H9 (cell line): ENCODE results near the gene VPS13A. TPM values are rescaled to one million over a fixed set of nuclear protein-coding genes. Genes with fewer than 3 reads are reported as not detected.

Source experiments
- DNase-seq: peaks from one replicate; pipeline ENCODE4 v3.0.0-alpha.2; 2017
- H2AFZ ChIP-seq: one replicate; pipeline ENCODE4 v1.6.1; 2013; ENCODE audit warnings: mild to moderate bottlenecking, low read length, control low read depth, moderate library complexity
- H2AK5ac ChIP-seq: 2 replicates; pipeline ENCODE4 v1.6.1; 2013; ENCODE audit warnings: low read length, control low read depth, mixed read lengths; ENCODE audit not compliant: insufficient read length
- H2BK120ac ChIP-seq: one replicate; pipeline ENCODE4 v1.6.1; 2013; ENCODE audit warnings: low read depth, mild to moderate bottlenecking, low read length, control low read depth, inconsistent platforms; ENCODE audit not compliant: poor library complexity, severe bottlenecking
- H2BK12ac ChIP-seq: 2 replicates; pipeline ENCODE4 v1.6.1; 2013; ENCODE audit warnings: low read length, control low read depth, mixed read lengths, low read depth; ENCODE audit not compliant: insufficient read length
- H2BK15ac ChIP-seq: 2 replicates; pipeline ENCODE4 v1.6.1; 2013; ENCODE audit warnings: low read depth, low read length, control low read depth
- H2BK20ac ChIP-seq: one replicate; pipeline ENCODE4 v1.6.1; 2013; ENCODE audit warnings: low read depth, mild to moderate bottlenecking, low read length, control low read depth, inconsistent platforms; ENCODE audit not compliant: poor library complexity, severe bottlenecking
- H2BK5ac ChIP-seq: 2 replicates; pipeline ENCODE4 v1.6.1; 2013; ENCODE audit warnings: low read length, control low read depth, mixed read lengths; ENCODE audit not compliant: insufficient read length
- H3K14ac ChIP-seq: 2 replicates; pipeline ENCODE4 v1.6.1; 2013; ENCODE audit warnings: low read length, control low read depth; ENCODE audit not compliant: insufficient read depth
- H3K18ac ChIP-seq: 2 replicates; pipeline ENCODE4 v1.6.1; 2013; ENCODE audit warnings: low read depth, mild to moderate bottlenecking, mixed read lengths, low read length, control low read depth; ENCODE audit not compliant: insufficient read length
- H3K23ac ChIP-seq: 2 replicates; pipeline ENCODE4 v1.6.1; 2013; ENCODE audit warnings: low read length, control low read depth, mixed read lengths, low read depth; ENCODE audit not compliant: insufficient read length
- H3K23me2 ChIP-seq: 2 replicates; pipeline ENCODE4 v1.6.1; 2013; ENCODE audit warnings: low read depth, mild to moderate bottlenecking, mixed read lengths, low read length, control low read depth; ENCODE audit not compliant: insufficient read length, poor library complexity, severe bottlenecking
- H3K27ac ChIP-seq: 2 replicates; pipeline ENCODE4 v1.5.1; 2013; ENCODE audit warnings: low read length, control low read depth, mixed read lengths, low read depth; ENCODE audit not compliant: insufficient read length
- H3K27me3 ChIP-seq: 2 replicates; pipeline ENCODE4 v1.6.1; 2013; ENCODE audit warnings: low read length, control low read depth, inconsistent platforms; ENCODE audit not compliant: insufficient read depth
- H3K4ac ChIP-seq: 2 replicates; pipeline ENCODE4 v1.6.1; 2013; ENCODE audit warnings: low read depth, mild to moderate bottlenecking, control low read depth, inconsistent platforms, low read length, moderate library complexity
- H3K4me1 ChIP-seq: 2 replicates; pipeline ENCODE4 v1.6.1; 2013; ENCODE audit warnings: low read length, control low read depth, inconsistent platforms; ENCODE audit not compliant: insufficient read depth
- H3K4me2 ChIP-seq: 2 replicates; pipeline ENCODE4 v1.6.1; 2013; ENCODE audit warnings: low read length, control low read depth, mixed read lengths; ENCODE audit not compliant: insufficient read length, insufficient read depth
- H3K56ac ChIP-seq: 2 replicates; pipeline ENCODE4 v1.6.1; 2013; ENCODE audit warnings: low read depth, mild to moderate bottlenecking, mixed read lengths, low read length, control low read depth; ENCODE audit not compliant: insufficient read length
- H3K79me1 ChIP-seq: 2 replicates; pipeline ENCODE4 v1.6.1; 2013; ENCODE audit warnings: low read depth, mild to moderate bottlenecking, moderate library complexity, low read length, control low read depth, inconsistent platforms; ENCODE audit not compliant: insufficient read depth, poor library complexity, severe bottlenecking
- H3K79me2 ChIP-seq: 2 replicates; pipeline ENCODE4 v1.6.1; 2013; ENCODE audit warnings: low read length, control low read depth, inconsistent platforms; ENCODE audit not compliant: insufficient read depth
- H3K9ac ChIP-seq: 2 replicates; pipeline ENCODE4 v1.6.1; 2013; ENCODE audit warnings: low read length, control low read depth, mixed read lengths; ENCODE audit not compliant: insufficient read length; ENCODE audit errors: extremely low read depth
- H3K9me3 ChIP-seq: one replicate; pipeline ENCODE4 v1.6.1; 2013; ENCODE audit warnings: low read depth, low read length, inconsistent platforms; ENCODE audit not compliant: control insufficient read depth
- H3T11ph ChIP-seq: one replicate; pipeline ENCODE4 v1.6.1; 2013; ENCODE audit warnings: mild to moderate bottlenecking, low read length, control low read depth, inconsistent platforms
- H4K20me1 ChIP-seq: one replicate; pipeline ENCODE4 v1.6.1; 2013; ENCODE audit not compliant: control insufficient read depth, insufficient read length, insufficient read depth
- H4K5ac ChIP-seq: 2 replicates; pipeline ENCODE4 v1.6.1; 2013; ENCODE audit warnings: low read depth, mild to moderate bottlenecking, mixed read lengths, low read length, control low read depth; ENCODE audit not compliant: insufficient read length
- H4K8ac ChIP-seq: replicated peaks from 2 replicates; pipeline ENCODE4 v1.6.1; 2013; ENCODE audit warnings: low read length, control low read depth, mixed read lengths, low read depth; ENCODE audit not compliant: insufficient read length
- H4K91ac ChIP-seq: 2 replicates; pipeline ENCODE4 v1.6.1; 2013; ENCODE audit warnings: low read depth, mild to moderate bottlenecking, moderate library complexity, mixed read lengths, low read length, control low read depth; ENCODE audit not compliant: insufficient read length
- H3K27ac Mint-ChIP-seq, 3 experiments: 2 replicates in 2 of 3; 3 replicates in 1 of 3; pipeline ENCODE4 v1.8.0; 2020 to 2021; ENCODE audit warnings: mixed read lengths in 3 of 3, mild to moderate bottlenecking in 1 of 3, moderate library complexity in 1 of 3
- H3K27me3 Mint-ChIP-seq: 2 replicates; pipeline ENCODE4 v1.8.0; 2021; ENCODE audit warnings: low read depth, mild to moderate bottlenecking, moderate library complexity, mixed read lengths
- H3K36me3 Mint-ChIP-seq, 3 experiments: 2 replicates in 2 of 3; 3 replicates in 1 of 3; pipeline ENCODE4 v1.8.0; 2020 to 2021; ENCODE audit warnings: low read depth in 3 of 3, mixed read lengths in 3 of 3; ENCODE audit not compliant: insufficient read depth in 1 of 3
- H3K4me1 Mint-ChIP-seq, 2 experiments: 2 replicates each; pipeline ENCODE4 v1.8.0; 2020; ENCODE audit warnings: mixed read lengths in 2 of 2
- H3K4me3 Mint-ChIP-seq, 2 experiments: 2 replicates in 1 of 2; 3 replicates in 1 of 2; pipeline ENCODE4 v1.8.0; 2020 to 2021; ENCODE audit warnings: mild to moderate bottlenecking in 2 of 2, mixed read lengths in 2 of 2, moderate library complexity in 1 of 2
- H3K9me3 Mint-ChIP-seq, 2 experiments: 2 replicates in 1 of 2; 3 replicates in 1 of 2; pipeline ENCODE4 v1.8.0; 2020; ENCODE audit warnings: mild to moderate bottlenecking in 2 of 2, mixed read lengths in 2 of 2, moderate library complexity in 1 of 2
- CTCF ChIP-seq: fragments of 200-600 bp; sonication (generic); conservative IDR thresholded peaks from 3 replicates; pipeline ENCODE4 v1.8.0; 2021; ENCODE audit warnings: antibody characterized with exemption, mild to moderate bottlenecking
- WGBS: extraction: QIAGEN DNeasy Blood & Tissue Kit; methylation state at CpG from one replicate; pipeline ENCODE4 v1.1.7; 2013; ENCODE audit warnings: missing lambda C conversion rate, low lambda C conversion rate, mixed read lengths; ENCODE audit not compliant: insufficient read length; ENCODE audit errors: extremely low coverage; 5-methylcytosine and 5-hydroxymethylcytosine counted together
- total RNA-seq: library from RNA; stranded (reverse); gene quantifications from 2 replicates; pipeline ENCODE4 v1.2.1, GENCODE V29; 2021

The VPS13A gene
- total RNA-seq, 1 experiment from 2014 or later = 34.0 TPM

GRCh38 chr9:77276799-77277198 is 99.5 kb downstream of the VPS13A start:
- no CpG with 5 or more reads among the region's 3 CpGs for WGBS
- Mint-ChIP-seq H3K4me3 (no peak overlapping the region), H3K4me1 (peaks cover 15 to 17% of the 10 kb centered on the region in 2 experiments)

More at GRCh38 chr9:77276799-77277198, 99.5 kb downstream of the VPS13A start:
- H3K4ac ChIP-seq = no peak overlapping the region
- no peaks in the 10 kb centered on the region for H4K20me1 ChIP-seq
- H3K4me1 ChIP-seq = no peaks in the 10 kb centered on the region; the same call in 1 of the 2 replicates
- no peak overlapping the region for H3K14ac ChIP-seq
- Mint-ChIP-seq H3K36me3 (peaks cover 9 to 15% (median 9%) of the 10 kb centered on the region in 3 experiments; a peak in 5 of 7 replicates), H3K27me3 (no peaks in the 10 kb centered on the region), H3K27ac (no peak overlapping the region), H3K9me3 (no peaks in the 10 kb centered on the region)
- no peak overlapping the region for H2AFZ ChIP-seq
- no peak overlapping the region for H3K9ac ChIP-seq
- H2AK5ac ChIP-seq = no peak overlapping the region
- no peak overlapping the region for H2BK5ac ChIP-seq
- H3K27ac ChIP-seq = no peak overlapping the region
- H4K91ac ChIP-seq = no peak overlapping the region
- TF ChIP-seq CTCF = peak; percentile 44; the same call in 2 of the 3 replicates
- no peaks in the 10 kb centered on the region for H3K79me1 ChIP-seq
- H3K79me2 ChIP-seq = no peaks in the 10 kb centered on the region
- no peak overlapping the region for H4K5ac ChIP-seq
- no peak overlapping the region for H3K18ac ChIP-seq
- no peak overlapping the region for H2BK12ac ChIP-seq
- H3K23ac ChIP-seq = no peak overlapping the region
- H3K27me3 ChIP-seq = no peaks in the 10 kb centered on the region
- H4K8ac ChIP-seq = no peak overlapping the region
- no peaks in the 10 kb centered on the region for H3K9me3 ChIP-seq
- no peak overlapping the region for H3T11ph ChIP-seq
- H3K23me2 ChIP-seq = no peaks in the 10 kb centered on the region
- H3K4me2 ChIP-seq = no peak overlapping the region
- no peak overlapping the region for H2BK15ac ChIP-seq
- H2BK120ac ChIP-seq = no peak overlapping the region
- DNase-seq = no peak
- no peak overlapping the region for H3K56ac ChIP-seq
- H2BK20ac ChIP-seq = no peak overlapping the region
